Thyroid gland (tissue), 4 donors: ENCODE data around the gene PTPDC1.

ENCODE experiments used
- POLR2A ChIP-seq, 2 donors: fragments of 450-650 bp; IDR thresholded peaks; one replicate each; pipeline ENCODE4 v1.6.1; 2017; ENCODE audit warnings: antibody characterized with exemption in 2 of 2, mild to moderate bottlenecking in 2 of 2, moderate library complexity in 1 of 2
- TF ChIP-seq, protein P1 (sequence below), 6 experiments: fragments of 200-600 bp in 3 of 6; fragments of 450-650 bp in 3 of 6; sonication (generic) in 3 of 6; IDR thresholded peaks; one replicate each; pipeline ENCODE4 v1.5.1; 2016 to 2019; ENCODE audit warnings: antibody characterized with exemption in 6 of 6, mild to moderate bottlenecking in 2 of 6, inconsistent platforms in 1 of 6, moderate library complexity in 1 of 6

- TF ChIP-seq, protein P1, sequence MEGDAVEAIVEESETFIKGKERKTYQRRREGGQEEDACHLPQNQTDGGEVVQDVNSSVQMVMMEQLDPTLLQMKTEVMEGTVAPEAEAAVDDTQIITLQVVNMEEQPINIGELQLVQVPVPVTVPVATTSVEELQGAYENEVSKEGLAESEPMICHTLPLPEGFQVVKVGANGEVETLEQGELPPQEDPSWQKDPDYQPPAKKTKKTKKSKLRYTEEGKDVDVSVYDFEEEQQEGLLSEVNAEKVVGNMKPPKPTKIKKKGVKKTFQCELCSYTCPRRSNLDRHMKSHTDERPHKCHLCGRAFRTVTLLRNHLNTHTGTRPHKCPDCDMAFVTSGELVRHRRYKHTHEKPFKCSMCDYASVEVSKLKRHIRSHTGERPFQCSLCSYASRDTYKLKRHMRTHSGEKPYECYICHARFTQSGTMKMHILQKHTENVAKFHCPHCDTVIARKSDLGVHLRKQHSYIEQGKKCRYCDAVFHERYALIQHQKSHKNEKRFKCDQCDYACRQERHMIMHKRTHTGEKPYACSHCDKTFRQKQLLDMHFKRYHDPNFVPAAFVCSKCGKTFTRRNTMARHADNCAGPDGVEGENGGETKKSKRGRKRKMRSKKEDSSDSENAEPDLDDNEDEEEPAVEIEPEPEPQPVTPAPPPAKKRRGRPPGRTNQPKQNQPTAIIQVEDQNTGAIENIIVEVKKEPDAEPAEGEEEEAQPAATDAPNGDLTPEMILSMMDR (IDR thresholded peaks at IDR 0.05), result no peak
- TF ChIP-seq POLR2A (IDR thresholded peaks at IDR 0.05), result no peak
These were observed 27.2 kb downstream of the PTPDC1 start for GRCh38 chr9:94111446-94111845.
